ENCODE measurements around the gene BFSP1.

The BFSP1 gene

DNA sequence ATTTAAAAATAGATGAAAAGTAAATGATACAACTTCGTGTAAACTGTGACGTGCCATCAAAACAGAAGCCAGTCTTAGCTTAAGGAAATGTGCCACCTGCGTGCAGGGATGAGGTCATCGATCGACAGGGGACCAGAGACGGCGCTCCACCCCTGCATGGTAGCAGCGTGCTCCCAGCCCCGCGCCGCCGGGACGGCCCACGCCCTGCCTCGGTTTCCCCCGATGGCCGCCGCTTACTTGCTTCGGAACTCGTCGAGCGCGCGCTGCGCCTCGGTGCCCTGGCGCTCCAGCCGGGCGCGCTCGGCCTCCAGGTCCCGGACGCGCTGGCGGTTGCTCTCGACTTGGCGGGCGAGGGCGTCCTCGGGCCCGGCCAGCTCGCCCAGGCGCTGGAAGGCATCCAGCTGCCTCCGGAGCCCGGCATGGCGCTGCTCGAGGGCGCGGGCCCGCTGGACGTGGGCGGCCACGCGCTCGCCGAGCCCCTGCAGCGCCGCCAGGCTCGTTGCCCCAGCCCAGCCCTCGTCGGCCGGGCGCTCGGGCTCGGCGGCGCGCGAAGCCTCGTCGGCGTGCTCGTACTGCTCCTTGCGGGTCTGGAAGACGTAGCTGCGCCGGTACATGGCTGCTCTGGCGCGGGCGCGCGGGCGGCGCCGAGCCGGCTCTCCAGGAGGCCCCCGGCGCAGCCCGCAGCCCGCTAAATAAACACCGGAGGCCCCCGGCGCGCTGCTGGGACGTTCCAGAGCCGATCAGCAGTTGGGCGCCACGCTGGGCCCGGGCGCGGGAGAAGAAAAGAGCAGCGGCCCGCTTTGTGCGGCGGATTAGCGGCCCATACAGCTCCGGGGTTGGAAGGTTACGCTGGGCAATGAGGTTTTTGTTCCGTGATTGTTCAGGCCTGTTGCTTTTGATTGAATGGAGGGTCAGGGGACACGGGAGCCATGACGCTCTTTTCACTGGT is at the start of gene BFSP1:
BFSP1 (minus strand) TSS at position 664 of the 949 bp plus-strand sequence; CDS start at position 614, 50 bp downstream.
- no peak for DNase-seq (ENCODE audit: low spot score)

DNA sequence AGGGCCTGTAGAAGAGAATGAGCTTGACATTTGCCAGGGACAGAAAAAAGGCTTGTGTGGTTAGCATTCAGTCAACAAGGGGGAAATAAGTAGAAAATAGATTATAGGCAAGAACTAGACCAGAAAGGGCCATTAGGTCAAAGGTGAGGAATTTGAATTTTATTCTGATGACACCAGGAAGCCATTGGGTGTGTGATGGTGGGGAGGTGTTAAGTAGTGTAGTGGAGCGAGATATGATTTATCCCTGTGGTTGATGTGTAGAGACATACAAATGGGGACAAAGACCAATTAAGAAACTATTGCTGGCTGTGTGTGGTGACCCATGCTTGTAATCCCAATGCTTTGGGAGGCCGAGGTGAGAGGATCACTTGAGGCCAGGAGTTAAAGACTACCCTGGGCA is 49.7 kb upstream of the BFSP1 start:
- no peak for DNase-seq (ENCODE audit: low spot score)

DNA sequence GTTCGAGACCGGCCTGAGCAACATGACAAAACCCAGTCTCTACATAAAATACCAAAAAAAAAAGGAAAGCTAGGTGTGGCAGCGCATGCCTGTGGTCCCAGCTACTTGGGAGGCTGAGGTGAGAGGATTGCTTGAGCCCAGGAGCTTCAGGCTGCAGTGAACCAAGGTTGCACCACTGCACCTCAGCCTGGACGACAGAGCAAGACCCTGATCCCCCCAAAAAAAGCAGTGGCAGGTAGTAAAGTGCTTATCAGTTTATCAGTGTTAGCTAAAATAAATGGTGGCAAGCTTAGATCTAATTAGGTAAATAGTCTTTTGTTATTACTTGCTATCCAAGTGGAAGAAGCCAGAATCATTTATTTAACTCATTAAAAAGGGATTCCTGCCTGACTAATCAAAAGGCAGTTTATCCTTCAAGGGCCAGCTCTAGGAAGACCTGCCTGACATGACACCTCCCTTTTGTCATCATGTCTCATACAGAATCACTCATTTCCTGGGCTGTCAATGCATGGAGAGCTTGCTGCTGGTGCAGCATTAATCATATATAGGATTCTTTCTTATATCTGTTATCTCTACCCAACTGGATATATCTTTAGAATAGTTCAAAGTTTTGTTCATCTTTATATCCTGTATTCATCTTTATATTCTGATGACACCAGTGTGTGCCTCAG is 48.3 kb upstream of the BFSP1 start:
- no peak for DNase-seq (ENCODE audit: low spot score)

DNA sequence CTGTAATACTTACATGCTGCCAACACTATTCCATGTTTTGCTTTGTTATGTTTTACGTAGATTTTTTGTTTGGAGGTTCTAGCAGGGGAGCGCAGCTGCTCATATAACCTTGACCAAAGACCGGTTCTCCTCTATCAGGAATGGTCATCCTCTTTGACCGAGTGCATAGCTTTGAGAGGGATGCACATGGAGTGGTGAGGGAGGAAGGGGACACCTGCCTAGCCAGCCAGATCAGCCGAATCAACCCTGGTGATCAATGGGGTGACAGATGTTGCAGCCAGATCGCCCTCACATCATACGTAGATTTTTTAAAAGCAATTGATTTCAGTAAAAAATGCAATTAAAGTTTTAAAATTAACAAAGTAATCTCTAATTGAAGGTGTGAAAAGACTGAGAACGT is 45.0 kb upstream of the BFSP1 start:
- no peak for DNase-seq (ENCODE audit: low spot score)

DNA sequence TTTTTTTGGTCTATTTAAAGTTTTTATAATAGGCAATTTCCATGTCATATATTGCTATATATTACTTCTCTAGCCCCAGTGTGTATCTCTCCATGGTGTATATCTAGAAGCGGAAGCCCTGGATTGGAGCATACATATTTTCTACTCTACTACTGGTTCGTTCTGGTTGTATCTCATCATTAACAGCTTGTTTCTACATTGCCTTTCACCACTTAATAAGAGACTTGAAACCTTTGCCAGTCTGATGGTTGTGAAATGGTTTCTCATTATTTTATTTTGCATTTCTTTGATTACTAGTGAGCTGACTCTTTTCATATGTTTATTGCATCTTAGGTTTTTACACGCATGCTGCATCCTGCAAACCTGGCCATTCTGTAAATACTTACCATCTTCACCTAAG is 42.3 kb upstream of the BFSP1 start:
- DNase-seq (ENCODE audit: low spot score): no peak

DNA sequence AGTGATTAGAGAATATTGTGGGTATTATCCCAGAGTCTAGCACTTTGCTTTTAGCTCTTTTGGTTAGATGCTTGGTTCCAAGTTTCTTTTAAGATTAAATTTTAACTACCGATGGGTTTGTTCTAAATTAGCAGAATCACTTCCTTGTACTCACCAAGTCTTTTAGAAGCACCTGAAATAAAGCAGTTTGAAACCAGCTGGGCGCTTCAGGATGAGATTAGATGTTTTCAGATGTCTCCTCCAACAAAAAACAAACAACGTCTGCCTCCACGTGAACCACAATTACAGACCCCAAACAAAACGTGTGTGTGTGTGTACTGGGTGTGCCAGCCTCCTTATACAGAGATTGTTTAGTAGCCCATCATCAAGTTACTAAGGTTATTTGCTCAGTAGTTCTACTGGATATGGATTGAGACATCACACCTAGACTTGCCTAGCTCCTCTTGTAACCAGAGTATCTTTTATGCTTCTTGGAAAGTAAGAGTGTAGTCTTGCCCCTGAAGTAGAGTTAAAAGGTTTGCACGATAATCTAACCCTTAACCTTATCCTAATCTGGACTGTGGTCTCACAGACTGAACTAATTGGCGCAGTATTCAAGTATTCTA is 41.0 kb upstream of the BFSP1 start:
- no peak for DNase-seq (ENCODE audit: low spot score)

DNA sequence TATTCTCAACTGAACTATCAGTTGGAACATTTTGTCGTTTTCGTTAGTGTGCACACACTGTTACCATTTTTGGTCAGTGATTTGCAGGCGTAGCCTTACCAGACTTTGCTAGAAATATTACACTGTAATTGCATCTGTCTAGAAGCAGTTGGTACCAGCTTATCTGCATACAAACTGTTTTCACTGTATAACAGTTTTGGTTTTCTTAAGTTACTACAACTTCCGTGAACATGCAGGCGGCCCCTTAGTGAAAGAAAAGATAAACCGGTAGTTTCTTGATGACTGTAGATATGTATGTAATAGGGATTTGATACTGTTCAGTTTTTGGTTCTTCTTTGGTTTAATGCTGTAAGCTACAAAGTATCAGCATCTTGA is 40.0 kb upstream of the BFSP1 start:
- DNase-seq (ENCODE audit: low spot score): no peak

DNA sequence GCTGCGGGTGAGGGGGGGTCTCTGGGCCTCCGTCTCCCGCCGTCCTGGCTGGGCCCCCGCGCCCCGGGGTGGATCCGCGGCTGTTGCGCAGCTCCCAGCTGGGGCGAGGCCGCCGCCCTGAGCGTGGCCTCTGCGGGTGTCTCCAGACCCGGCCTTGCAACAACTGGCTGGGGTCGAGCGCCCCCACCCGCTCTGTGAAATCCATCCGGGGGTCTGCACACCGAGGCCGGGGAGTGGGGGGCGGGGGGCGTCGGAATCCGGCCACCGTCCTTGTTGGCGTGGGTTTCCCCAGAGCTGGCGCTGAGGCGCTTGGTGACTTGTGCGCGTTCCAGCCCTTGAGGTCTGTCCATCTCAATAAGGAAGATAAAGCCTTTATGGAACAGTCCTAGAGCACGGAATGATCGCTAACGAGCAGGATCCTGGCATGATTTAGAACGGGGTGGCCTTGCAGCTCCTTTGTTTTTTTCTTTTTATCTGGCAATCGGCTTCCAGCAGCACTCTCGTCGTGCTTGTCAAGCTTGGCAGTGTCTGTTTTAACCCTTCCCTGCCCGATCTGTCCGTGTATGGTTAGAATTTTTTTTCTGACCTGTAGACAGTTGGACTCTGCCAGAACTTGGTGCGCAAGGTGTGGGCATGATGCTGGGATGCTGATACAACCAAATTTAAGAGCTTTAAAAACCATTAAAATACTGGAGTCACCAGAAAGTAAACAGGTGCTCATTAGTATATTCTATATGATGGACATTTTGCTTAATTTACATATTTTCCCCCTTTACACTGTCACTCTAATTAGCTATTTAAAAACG is 39.4 kb upstream of the BFSP1 start:
- peak; percentile 42 for DNase-seq (ENCODE audit: low spot score)

DNA sequence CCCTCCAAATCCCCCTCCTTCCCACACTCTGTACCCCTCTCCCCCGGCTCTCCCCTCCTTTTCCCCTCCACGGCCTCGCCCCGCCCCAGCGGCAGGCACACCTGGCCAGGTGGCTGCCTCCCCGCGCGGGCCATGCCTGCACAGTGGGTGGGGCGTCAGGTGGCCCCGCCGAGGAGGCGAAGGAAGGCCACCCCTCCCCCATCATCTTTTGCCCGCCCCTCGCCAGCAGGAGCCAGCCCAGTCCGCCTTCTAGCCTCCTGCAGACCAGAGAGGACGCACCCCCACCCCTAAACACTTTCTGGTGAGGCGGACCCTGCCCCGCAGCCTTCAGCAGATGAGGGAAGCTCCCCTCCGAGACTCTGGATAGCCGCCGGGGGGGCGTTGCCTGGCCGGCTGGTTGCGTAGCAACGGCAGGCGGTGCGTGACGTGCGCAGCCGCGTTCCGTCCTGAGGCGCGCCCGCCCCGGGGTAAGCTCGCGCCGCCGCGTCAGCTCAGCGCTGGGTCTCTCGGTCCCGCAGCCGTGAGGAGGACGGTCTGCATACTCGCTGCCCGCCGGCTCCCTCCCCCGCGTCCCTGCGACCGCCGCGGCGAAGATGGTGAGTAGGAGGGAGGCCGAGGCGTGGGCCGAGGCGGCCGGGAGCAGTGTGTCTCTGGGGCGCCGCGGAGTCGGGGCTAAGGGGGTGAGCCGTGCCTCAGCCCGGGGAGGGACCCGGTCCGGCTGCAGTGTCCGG is 38.6 kb upstream of the BFSP1 start, which contains the start of gene DSTN:
DSTN (plus strand) TSS at position 460 of the 731 bp plus-strand sequence; CDS start at position 594, 134 bp downstream.
- DNase-seq (ENCODE audit: low spot score): peak; percentile 86

DNA sequence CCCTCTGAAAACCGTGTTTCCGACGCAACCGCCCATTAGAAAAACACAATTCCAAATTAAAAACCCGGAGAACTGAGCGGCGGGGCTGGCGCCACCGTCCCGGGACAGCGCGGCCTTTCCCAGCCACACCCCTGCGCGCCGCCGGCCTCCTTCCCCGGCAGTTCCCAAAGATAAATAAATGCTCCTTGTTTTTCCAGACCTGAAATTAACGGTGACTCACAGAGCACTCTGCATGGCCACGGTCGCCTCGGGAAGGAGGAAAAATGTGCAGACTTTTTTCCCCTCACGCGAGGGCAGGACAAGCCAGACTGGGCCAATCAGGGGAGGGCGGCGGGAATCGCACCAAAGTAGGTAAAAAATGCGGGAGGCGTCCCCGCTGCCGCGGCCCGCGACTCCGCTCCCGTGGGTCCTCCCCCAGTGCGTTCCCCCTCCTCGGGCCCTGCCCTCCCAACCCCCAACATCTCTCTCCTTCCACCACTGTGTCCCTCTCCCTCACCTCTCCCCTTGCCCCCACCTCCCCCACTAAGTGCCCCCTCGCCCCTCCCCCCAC is 37.9 kb upstream of the BFSP1 start:
- DNase-seq (ENCODE audit: low spot score): peak; percentile 54

DNA sequence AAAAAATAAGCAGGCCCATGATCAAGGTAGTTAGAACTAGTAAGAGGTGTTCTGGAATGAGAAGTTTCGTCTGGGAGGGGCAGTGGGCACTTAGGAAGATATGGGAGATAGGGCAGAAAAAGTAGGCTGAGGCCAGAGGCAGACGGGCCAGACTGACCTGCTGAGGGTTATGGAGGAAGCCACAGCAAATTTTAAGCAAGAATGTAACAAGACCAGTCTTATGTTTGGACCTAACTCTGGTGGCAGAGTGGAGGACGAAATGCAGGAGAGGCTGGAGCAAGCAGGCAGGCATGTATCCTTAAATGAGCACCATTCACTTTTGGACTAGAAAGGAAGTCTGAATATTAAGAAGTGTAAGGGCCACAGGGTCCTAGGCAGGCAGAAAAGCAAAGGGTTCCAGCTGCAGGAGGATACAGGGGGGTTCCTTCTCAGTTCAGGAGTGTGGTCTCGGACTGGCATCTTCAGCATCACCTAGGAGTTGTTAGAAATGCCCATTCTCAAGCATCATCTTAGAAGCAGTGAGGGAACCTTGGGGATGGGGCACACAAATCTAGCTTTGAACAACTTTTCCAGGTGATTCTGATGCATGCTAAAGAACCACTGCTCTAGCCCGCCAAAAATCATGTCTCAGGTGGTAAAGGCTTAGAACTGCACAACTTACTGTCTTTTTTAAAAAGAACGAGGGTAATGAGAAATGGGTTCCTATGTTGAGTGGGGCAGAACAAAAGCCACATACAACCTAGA is 37.0 kb upstream of the BFSP1 start:
- no peak for DNase-seq (ENCODE audit: low spot score)

DNA sequence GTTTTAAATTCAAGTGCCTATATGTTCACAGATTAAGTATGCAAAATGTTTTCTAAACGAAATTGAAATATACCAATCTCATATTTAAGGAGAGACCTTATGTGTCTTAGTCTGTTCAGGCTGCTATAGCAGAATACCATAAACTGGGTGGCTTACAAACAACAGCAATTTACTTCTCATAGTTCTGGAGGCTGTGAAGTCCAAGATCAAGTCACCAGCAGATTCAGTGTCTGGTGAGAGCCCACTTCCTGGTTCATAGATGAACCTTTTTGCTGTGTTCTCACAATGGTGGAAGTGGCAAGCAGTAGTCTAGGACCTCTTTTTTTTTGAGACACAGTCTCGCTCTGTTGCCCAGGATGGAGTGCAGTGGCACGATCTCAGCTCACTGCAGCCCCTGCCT is 35.2 kb upstream of the BFSP1 start:
- DNase-seq (ENCODE audit: low spot score): no peak

DNA sequence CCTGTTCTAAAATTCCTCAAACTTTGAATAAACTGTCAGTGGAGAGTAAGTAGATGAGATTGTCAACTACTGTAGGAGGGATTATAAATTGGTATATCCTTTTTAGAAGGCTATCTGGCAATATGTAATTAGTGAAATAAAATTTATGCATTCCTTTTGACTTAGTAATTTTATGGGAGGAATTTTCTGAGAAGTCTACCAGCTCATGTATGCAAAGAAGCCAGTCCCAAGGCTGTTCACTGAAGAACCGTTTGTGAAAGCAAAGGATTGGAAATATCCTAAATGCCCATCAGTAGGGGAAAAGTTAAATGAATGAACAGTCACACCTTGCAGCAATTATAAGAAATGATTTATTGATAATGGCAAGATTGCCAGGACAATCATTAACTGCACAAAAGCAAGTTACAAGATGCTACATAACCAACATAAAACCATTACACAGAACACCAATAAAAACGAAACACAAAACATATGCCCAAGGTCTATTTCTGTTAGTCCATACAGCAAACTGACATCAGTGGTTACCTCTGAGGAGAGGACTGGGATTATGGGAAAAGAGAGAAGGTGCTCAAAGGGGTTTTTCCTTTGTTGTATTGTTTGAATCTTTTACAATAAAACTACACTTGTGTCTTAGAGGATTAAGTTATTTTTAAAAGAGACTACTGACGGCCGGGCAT is 34.1 kb upstream of the BFSP1 start:
- no peak for DNase-seq (ENCODE audit: low spot score)

DNA sequence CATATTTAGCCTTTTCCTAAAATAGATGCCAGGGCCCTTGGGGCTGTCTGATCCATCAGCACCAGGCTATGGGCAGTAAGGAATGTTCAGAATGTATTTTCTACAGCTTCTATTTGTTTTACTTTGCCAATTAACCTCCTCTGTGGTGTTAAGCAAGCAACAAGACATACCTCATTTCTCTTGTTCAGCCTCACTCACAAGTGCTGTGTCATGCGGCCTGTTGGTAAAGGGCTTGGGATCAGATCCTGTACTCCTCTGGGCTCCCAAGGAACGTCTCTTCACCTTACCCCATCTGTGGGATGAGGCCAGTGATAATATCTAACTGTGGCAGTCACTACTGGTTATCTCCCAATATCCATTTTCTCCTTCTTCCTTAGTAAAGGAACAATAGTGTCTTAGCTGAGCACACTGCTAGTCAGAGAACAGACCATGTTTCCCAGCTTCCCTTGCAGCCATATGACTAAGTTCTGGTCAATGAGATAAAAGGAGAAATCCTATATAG is 31.7 kb upstream of the BFSP1 start:
- DNase-seq (ENCODE audit: low spot score): no peak

DNA sequence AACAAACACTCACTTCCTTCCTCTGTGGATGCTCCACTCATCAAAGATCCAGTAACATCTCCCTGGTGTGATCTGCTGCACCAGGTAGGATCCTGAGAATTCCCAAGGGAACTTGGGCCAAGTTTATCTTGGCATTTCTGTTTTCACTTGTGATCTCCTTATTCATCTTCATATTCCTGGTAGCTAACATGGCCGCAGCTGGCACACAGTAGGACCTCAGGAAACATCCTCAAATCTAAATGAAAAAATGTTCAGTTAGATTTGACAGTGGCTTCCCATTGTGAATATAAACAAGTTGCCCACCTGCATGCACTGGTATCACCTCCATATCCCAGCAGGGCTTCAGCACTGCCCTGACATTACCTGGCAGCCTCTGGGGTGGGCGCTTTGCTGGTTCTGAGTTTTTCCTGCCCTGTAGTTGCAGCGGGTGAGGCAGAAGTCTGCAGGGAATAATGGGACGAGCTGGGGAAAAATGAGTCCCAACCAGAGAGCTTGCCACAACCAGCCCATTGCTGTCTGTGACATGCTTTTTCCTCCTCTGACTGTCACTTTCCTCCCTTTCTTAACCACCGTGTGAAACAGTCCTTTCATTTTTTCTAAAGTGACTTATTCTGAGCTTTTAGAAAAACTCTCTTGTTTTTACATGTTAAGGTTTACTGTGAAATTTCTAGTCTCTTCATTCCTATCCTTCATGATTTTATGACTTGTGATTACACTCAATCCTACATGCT is 29.3 kb upstream of the BFSP1 start:
- DNase-seq (ENCODE audit: low spot score): no peak

DNA sequence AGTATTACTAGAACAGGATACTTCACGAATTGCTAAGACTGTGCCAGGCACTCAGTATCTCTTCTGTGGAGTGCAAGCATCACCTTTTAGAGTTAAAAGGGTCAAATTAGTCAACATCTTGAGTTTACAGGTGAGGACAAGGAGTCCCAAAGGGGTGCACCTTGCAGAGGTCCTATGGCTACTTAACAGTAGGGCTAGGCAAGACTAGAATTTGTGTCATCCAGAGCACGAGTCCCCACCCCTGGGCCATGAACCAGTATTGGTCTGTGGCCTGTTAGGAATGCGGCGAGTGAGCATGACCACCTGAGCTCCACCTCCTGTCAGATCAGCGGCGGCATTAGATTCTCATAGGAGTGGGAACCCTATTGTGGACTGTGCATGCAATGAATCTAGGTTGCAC is 28.2 kb upstream of the BFSP1 start:
- no peak for DNase-seq (ENCODE audit: low spot score)

DNA sequence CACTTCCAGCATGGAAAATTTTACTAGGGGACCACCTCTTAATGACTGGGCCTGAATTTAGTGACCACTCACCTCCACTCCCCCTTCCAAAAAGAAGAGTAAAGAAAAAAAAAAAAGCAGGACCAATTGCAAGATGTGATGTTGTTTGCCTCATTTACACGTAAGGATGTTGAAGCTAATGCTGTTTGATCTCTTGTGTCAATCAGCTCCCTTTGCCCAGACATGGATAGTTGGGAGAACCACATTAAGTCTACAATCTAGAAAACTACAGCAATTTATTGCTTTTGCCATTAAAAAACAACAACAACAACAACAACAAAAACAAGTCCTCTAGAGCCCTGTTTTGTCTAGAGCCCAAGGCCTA is 27.7 kb upstream of the BFSP1 start:
- DNase-seq (ENCODE audit: low spot score): no peak

DNA sequence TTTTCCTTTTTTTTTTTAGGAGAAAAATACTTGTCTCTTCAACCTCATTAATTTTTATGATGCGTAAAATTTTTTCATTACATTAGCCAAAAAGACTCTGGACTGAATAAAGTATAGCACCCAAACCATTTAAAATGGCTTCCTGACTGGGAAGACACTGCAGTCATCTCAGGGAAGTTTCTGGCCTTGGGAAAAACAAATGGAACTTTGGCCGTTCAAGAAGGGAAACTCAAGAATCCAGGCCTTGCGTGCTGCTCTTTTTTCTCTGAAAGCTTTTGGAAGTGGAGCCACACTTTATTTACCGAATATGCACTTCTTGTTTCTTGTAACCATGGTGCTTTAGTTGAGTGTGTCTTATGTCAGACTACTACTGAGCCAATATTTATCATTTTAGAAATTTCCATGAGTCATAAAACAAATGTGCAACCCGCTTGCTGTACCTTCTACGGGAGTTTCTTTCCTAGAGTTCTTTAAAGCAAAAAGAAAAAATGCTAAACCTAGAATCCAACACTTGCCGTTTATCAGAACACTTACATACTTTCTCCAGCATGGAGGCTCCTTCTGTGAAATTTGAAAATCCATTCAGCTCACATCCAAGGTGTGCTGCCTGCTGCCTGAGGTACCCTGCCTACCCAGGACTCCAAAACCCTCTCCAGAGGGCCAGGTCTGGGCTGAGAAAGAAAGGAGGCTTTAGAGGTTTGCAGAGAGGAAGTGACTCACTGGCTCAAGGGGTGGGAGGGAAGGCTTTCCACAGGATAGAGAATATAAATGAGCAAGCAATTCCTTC is 27.2 kb upstream of the BFSP1 start:
- DNase-seq (ENCODE audit: low spot score): no peak
